HG02642 (cell line): Measurements from ENCODE around the gene UPF3B.
"Not testable (repeated sequence)": the region's sequence is repeated elsewhere in the genome, so short reads cannot be mapped to it uniquely, and the experiment has no call there.

ENCODE experiments used
- ATAC-seq: cut with Tn5 transposase; IDR thresholded peaks from one replicate; pipeline ENCODE4 v1.9.1; 2021; ENCODE audit warnings: mild to moderate bottlenecking; ENCODE audit not compliant: unreplicated experiment, poor library complexity

UPF3B gene

DNA sequence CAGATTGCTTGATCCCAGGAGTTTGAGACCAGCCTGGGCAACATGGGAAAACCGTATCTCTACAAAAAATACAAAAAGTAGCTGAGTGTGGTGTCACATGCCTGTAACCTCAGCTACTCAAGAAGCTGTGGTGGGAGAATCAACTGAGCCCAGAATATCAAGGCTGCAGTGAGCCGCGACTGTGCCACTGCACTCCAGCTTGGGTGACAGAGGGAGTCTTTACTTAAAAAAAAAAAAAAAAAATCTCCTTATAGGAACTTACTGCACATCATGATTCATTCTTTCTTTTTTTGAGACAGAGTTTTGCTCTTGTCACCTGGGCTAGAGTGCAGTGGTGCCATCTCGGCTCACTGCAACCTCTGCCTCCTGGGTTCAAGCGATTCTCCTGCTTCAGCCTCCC lies 24.3 kb downstream of the UPF3B start:
- ATAC-seq, result no peak

DNA sequence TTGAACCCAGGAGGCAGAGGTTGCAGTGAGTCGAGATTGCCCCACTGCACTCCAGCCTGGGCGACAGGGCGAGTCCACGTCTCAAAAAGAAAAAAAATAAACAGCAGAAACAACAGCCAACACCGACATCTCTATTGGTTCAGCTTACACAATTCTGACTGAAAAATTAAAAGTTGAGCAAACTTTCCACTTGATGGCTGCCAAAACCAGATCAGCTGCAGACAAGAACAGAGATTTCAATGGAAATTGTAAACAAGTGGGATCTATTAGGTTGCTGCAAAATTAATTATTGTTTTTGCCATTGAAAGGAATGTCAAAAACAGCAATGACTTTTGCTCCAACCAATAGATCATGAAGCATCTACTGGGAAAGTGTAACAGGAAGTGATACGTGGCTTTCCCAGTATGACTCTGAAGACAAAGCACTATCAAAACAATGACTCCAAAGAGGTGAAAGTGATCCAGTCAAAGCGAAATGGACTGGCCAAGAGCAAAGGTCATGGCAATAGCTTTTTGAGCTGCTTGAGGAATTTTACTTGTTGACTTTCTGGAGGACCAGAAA lies 26.3 kb downstream of the UPF3B start:
- ATAC-seq, result no peak

DNA sequence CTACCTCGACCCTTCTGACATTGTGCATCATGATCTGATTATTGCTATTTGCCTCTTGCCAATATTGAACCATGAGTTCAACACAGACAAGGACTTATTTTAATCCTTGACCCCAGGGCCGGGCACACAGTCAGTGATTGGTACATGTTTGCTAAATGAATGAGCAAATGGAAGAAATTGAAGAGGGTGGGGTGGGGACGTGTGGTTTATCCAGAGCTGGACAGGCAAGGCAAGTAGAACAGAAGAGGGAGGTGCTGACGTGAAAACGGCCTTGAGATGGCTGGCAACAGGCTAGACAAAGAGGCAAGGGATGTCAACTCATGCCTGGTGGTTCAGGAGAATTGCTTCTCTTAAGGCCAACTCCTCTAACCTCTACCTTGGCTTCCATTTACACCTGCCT lies 28.5 kb downstream of the UPF3B start:
- not testable (repeated sequence) for ATAC-seq

DNA sequence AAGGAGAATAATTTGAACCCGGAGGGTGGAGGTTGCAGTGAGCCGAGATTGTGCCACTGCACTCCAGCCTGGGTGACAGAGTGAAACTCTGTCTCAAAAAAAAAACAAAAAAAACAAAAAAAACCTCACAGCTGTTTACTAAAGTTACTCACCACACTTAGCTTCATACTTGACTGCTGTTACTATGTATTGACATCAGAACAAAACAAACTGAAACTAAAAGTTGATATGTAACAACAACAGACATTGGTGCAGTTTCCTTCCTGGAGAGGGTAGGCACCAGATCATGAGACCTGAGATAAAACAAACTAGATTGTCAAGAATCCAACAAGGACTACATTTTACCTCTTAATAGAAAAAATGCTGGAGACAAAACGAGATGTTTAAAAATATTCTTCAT lies 31.1 kb downstream of the UPF3B start:
- ATAC-seq, result peak; percentile 96

DNA sequence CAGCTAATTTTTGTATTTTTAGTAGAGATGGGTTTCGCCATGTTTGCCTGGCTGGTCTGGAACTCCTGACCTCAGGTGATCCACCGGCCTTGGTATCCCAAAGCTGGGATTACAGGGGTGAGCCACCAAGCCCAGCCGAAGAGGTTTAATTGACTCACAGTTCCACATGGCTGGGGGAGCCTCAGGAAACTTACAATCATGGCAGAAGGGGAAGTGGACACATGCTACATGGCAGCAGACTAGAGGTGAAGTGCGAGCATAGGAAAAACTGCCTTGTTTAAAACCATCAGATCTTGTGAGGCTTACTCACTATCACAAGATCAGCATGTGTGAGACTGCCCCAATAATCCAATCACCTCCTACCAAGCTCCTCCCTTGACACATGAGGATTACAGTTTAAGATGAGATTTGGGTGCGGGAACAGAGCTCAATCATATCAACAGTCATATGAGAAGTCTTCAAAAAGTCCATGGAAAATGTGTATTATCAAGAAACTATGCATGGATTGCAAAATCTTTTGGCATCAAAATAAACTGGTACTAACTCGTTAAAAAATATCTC lies 35.6 kb downstream of the UPF3B start:
- ATAC-seq, result no peak

DNA sequence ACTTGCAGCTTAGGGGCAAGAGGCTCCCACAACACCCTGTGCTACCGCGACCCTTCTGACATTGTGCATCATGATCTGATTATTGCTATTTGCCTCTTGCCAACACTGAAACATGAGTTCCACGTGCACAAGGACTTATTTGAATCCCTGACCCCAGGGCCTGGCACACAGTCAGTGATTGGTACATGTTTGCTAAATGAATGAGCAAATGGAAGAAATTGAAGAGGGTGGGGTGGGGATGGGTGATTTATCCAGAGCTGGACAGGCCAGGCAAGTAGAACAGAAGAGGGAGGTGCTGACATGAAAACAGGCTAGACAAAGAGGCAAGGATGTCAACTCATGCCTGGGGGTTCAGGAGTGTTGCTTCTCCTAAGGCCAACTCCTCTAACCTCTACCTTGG lies 36.5 kb downstream of the UPF3B start:
- ATAC-seq, result no peak

DNA sequence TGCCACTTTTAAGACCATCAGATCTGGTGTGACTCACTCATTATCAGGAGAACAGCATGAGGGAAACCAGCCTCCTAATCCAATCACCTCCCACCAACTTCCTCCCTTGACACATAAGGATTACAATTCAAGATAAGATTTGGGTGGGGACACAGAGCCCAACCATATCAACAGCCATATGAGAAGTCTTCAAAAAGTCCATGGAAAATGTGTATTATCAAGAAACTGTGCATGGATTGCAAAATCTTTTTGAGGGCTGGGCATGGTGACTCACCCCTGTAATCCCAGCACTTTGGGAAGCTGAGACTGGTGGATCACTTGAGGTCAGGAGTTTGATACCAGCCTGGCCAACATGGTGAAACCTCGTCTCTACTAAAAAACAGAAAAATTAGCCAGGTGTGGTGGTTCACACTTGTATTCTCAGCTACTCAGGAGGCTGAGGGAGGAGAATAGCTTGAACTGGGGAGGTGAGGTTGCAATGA lies 43.5 kb downstream of the UPF3B start:
- no peak for ATAC-seq

DNA sequence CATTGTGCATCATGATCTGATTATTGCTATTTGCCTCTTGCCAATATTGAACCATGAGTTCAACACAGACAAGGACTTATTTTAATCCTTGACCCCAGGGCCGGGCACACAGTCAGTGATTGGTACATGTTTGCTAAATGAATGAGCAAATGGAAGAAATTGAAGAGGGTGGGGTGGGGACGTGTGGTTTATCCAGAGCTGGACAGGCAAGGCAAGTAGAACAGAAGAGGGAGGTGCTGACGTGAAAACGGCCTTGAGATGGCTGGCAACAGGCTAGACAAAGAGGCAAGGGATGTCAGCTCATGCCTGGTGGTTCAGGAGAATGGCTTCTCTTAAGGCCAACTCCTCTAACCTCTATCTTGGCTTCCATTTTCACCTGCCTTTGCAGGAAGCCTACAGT lies 44.3 kb downstream of the UPF3B start:
- ATAC-seq, result not testable (repeated sequence)

DNA sequence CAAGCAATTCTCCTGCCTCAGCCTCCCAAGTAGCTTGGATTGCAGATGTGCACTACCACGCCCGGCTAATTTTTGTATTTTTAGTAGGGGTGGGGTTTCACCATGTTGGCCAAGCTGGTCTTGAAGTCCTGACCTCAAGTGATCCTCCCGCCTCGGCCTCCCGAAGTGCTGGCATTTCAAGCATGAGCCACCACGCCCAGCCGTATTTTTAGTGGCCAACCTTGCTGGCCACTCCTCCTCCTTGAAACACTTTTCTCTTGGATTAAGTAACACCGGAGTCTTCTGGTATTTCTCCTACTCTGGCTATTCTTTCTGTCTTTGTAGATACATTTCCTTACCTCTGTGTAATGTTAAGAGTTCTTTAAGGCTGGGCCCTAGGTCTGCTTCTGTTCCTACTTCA lies 50.2 kb downstream of the UPF3B start:
- ATAC-seq, result no peak

DNA sequence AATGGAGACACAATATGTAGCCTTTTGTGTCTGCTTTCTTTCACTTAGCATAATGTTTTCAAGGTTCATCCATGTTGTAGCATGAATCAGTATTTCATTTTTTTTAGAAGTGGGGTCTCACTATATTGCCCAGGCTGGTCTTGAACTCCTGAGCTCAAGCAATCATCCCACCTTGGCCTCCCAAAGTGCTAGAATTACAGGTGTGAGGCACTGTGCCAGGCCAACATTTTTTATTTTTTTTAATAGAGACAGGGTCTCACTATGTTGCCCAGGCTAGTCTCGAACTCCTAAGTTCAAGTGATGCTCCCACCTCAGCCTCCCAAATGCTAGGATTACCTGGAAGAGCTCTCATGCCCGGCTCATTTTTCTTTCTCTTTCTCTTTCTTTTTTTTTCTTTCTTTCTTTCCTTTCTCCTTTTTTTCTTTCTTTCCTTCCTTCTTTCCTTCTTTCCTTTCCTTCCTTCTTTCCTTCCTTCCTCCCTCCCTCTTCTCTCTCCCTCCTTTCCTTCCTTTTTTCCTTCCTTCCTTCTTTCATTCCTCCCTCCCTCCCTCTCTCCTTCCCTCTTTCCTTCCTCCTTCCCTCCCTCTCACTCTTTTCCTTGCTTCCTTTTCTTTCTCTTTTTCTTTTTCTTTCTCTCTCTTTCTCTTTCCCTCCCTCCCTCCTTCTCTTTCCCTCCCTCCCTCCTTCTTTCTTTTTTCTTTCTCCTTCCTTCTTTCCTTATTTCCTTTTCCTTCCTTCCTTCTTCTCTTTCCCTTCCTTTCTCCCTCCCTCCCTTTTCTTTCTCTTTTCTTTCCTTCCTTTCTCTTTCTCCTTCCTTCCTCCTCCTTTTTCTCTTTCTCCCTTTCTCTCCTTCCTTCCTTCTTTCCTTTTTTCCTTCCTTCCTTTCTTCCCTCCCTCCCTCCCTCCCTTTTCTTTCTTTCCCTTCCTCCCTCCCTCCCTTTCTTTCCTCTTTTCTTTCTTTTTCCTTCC lies 51.2 kb downstream of the UPF3B start:
- ATAC-seq, result no peak

DNA sequence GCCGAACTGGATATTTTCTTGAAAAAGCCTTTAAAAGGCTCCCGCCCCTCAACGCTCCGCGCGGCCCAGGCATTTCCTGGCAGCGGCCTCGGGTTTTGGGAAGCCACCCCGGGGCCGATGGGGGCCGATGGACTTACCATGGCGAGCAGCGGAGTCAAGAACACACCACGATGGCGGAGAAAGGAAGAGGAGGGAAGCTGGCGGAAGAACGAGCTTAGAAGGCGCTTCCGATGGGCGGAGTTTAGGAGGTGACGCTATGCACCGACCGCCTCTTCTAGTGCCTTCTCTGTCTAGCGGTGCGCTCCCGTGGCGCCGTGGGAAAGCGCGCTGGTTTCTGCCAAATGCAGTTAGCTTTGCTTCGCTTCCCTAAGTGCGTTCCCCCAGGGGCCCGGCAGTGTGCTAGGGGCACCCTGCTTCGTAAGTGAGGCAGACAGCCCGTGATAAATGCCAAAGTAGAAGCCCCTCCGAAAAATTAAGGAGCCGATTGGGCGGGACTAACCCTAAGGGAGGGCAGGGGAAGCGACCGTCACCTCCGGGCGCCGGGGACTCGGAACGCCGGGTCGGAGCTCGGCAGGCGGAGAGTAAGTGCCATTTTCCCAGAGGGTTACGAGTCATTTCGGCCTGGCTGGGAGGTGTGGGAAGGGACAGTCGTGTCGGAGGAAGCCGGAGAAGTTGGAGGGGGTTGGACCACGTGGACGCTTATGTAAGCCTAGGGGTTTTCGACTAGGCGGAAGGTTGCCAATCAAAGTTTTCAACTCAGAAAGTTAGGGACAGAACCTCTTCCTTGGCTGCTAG lies 61.1 kb downstream of the UPF3B start, which contains the start of gene RPL39:
TSS of gene RPL39 (minus strand) at position 194 of the 795 bp plus-strand sequence. CDS start at position 140, 54 bp downstream.
- peak; percentile 94 for ATAC-seq

DNA sequence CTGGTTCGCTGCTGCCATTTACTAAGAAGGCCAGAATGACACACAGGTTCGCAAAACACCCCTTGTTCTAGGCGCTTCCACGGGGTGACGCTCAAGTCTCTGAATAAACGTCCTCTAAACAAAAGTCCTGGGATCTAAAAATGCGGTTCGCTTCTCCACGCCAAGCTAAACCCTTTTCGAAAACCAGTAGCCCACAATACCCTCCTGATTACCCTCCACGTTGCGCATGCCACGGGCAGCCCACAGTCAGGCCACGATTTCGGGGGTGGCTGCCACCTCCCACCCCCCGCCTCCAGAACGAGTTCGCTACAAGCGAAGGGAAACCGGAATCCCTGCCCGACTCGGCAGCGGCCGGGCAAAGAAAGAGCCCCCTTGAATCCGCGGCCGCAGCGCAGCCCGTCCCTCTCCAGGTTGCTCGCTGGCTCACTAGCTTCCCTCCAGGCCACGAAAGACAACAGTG lies 61.8 kb downstream of the UPF3B start:
- ATAC-seq, result peak; percentile 30

DNA sequence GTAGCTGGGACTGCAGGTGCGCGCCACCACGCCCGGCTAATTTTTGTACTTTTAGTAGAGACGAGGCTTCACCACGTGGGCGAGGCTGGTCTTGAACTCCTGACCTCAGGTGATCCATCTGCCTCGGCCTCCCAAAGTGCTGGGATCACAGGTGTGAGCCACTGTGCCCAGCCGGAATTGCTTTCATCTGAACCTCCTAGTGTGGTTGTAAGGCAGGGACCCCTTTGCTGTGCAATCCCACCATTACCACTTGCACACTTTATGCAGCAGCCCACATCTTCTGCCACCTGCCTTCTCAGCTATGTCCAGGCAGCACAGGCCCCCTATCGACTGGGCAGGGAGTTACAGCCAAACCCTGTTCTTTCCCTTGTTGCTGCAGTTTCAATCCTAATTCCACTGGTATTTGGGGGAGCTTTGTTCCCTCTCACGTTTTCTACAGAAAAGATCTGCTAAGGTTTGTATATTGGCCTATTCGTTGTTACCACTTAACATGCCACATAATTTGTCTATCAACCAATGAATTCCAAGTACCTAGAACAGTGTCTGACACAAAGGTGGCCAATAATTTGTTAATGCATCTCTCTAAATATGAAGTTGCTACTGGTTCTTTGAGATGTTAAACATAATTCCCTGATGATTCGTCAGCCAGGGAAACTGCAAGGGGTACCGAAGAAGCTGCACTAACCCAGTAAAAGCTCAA lies 67.9 kb downstream of the UPF3B start:
- ATAC-seq, result no peak
